ENCODE measurements around the gene PCBP1. TPM values are rescaled to one million over a fixed set of nuclear protein-coding genes. Genes with fewer than 3 reads are reported as not detected.

The PCBP1 gene
- total and polyA plus RNA-seq, 2 experiments from 2014 or later, result 212 to 393 TPM

- peaks cover 35% of the 10 kb centered on the region for H3K27me3 Mint-ChIP-seq (ENCODE audit: insufficient read depth, low read depth, poor library complexity)
- no peak overlapping the region for H3K27ac Mint-ChIP-seq
- peaks cover 11% of the 10 kb centered on the region for H3K9me3 Mint-ChIP-seq
These were observed 4.1 kb downstream of the PCBP1 start for GRCh38 chr2:70091364-70091763.

More at GRCh38 chr2:70091364-70091763, 4.1 kb downstream of the PCBP1 start:
- H3K36me3 ChIP-seq (ENCODE audit: insufficient read depth), result peaks cover 6% of the 10 kb centered on the region; the same call in 1 of the 2 replicates
- no peaks in the 10 kb centered on the region for H3K27me3 ChIP-seq (ENCODE audit: insufficient read depth)
- no peak overlapping the region for H3K4me2 ChIP-seq
- ATAC-seq, result no peak
- H3F3A ChIP-seq (replicated peaks; ENCODE audit: low read depth), result peaks cover 31% of the 10 kb centered on the region
- Mint-ChIP-seq H3K4me1 (peaks cover 13% of the 10 kb centered on the region), H3K36me3 (ENCODE audit: low read depth) (peaks cover 28% of the 10 kb centered on the region), H3K4me3 (no peak overlapping the region)
- no peaks in the 10 kb centered on the region for H3K9me2 ChIP-seq (ENCODE audit: insufficient read depth)
- peaks cover 6% of the 10 kb centered on the region for H3K4me1 ChIP-seq (ENCODE audit: insufficient read depth)
- 0 out of 2 replicates have a peak, but pooled peaks cover 5% of the 10 kb centered on the region for H4K20me1 ChIP-seq (replicated peaks; ENCODE audit: insufficient read depth)
- DNase-seq (ENCODE audit: low spot score), result no peak
- no peak overlapping the region for H3K4me3 ChIP-seq
- H3K79me2 ChIP-seq (replicated peaks; ENCODE audit: insufficient read depth), result peaks cover 19% of the 10 kb centered on the region
- H2AFZ ChIP-seq, result no peak overlapping the region
- no peak for TF ChIP-seq ETS1 (IDR thresholded peaks at IDR 0.05)
- TF ChIP-seq CTCF (conservative IDR thresholded peaks at IDR 0.05; ENCODE audit: low read depth in 2 of 2), result no peak
- TF ChIP-seq ZNF114 (CRISPR knock-in tag; IDR thresholded peaks at IDR 0.05), result no peak
- TF ChIP-seq POLR2AphosphoS5 (IDR thresholded peaks at IDR 0.05; ENCODE audit: low read depth), result no peak
- no peak for TF ChIP-seq ZNF462 (CRISPR knock-in tag; IDR thresholded peaks at IDR 0.05)
- H3K27ac ChIP-seq (ENCODE audit: low read depth), result peak overlapping the region; percentile 100
